ENCODE data around the gene FN3K. TPM values are rescaled to one million over a fixed set of nuclear protein-coding genes. Genes with fewer than 3 reads are reported as not detected.

Gene FN3K
- total and polyA plus RNA-seq, 2 donors (not counting 3 experiments of a cell fraction or from before 2014, with no cell fraction given) = 2.0 to 12.0 TPM

- intact Hi-C loops (cut with micrococcal nuclease) (no loop called here), dilution Hi-C loops (cut with MboI; ENCODE audit: extremely low pct_ligation_motif_present, low sequenced_read_pairs) (no loop called here)
- no peak for FAIRE-seq
- H4K20me1 ChIP-seq (replicated peaks; ENCODE audit: control insufficient read depth, extremely low read depth, insufficient read depth, low read length) = no peaks in the 10 kb centered on the region
- no peak for TF ChIP-seq CTCF (IDR thresholded peaks at IDR 0.05; ENCODE audit: extremely low read depth in 1 of 2, insufficient read depth in 1 of 2, low read depth in 1 of 2, low read length in 2 of 2)
- no peak for TF ChIP-seq EZH2 (IDR thresholded peaks at IDR 0.05; ENCODE audit: borderline replicate concordance, low read depth, low read length, severe bottlenecking)
- TF ChIP-seq FOS (IDR thresholded peaks at IDR 0.05; ENCODE audit: borderline replicate concordance, insufficient read depth, low read length) = no peak
- no peak for TF ChIP-seq POLR2AphosphoS5 (IDR thresholded peaks at IDR 0.05; ENCODE audit: insufficient read depth, low read depth, low read length)
- TF ChIP-seq GATA2 (IDR thresholded peaks at IDR 0.05; ENCODE audit: insufficient read depth, insufficient read length, low read depth, low read length) = no peak
- TF ChIP-seq MAX (IDR thresholded peaks at IDR 0.05; ENCODE audit: insufficient read depth, insufficient read length) = no peak
- TF ChIP-seq POLR2A (IDR thresholded peaks at IDR 0.05; ENCODE audit: low read depth, low read length) = no peak
- TF ChIP-seq MYC (IDR thresholded peaks at IDR 0.05; ENCODE audit: low read depth, low read length) = no peak
- no peak for TF ChIP-seq JUN (IDR thresholded peaks at IDR 0.05; ENCODE audit: borderline replicate concordance, insufficient read depth, insufficient read length, low read depth)
- H3K4me2 ChIP-seq (ENCODE audit: insufficient read depth, low read length) = no peak overlapping the region
- no peaks in the 10 kb centered on the region for H3K9me3 ChIP-seq (replicated peaks; ENCODE audit: control insufficient read depth, insufficient read depth, low read length)
- peaks cover 2 to 7% of the 10 kb centered on the region in 2 experiments for H3K36me3 ChIP-seq (ENCODE audit: control insufficient read depth in 2 of 2, extremely low read depth in 1 of 2, insufficient read depth in 2 of 2, low read length in 2 of 2)
- no peaks in the 10 kb centered on the region for H3K9me1 ChIP-seq (replicated peaks; ENCODE audit: control insufficient read depth, extremely low read depth, insufficient read depth, low read length)
- no TSS peak for BruUV-seq (replicated peaks)
- no peak for DNase-seq (ENCODE audit: low read depth, low spot score)
- H3K27ac ChIP-seq (ENCODE audit: insufficient read depth, low read depth, low read length) = no peak overlapping the region
- no peaks in the 10 kb centered on the region for H3K4me1 ChIP-seq (ENCODE audit: control insufficient read depth, extremely low read depth, insufficient read depth, low read length)
- ChIA-PET POLR2A (no interaction called here), CTCF (interaction anchor here (0.6 to 1.0 kb wide), 2 partner anchors 12 to 364 kb away, joined by 3 to 4 read pairs; no protein-coding TSS in a partner anchor)
- H3K79me2 ChIP-seq (ENCODE audit: control insufficient read depth, insufficient read depth, low read length) = no peaks in the 10 kb centered on the region
- H2AFZ ChIP-seq (ENCODE audit: low read depth, low read length) = no peak overlapping the region
- no peak overlapping the region for H3K9ac ChIP-seq (replicated peaks; ENCODE audit: extremely low read depth, insufficient read depth, low read length)
- no peaks in the 10 kb centered on the region for H3K27me3 ChIP-seq (ENCODE audit: control insufficient read depth in 2 of 2, insufficient read depth in 2 of 2, low read length in 2 of 2)
- no peak overlapping the region for H3K4me3 ChIP-seq (replicated peaks in 1 of 3; ENCODE audit: insufficient read depth in 1 of 3, low read depth in 1 of 3, low read length in 3 of 3)
These were observed 33.6 kb downstream of the FN3K start for GRCh38 chr17:82769041-82769440.
